ENCODE data around the gene ARSB. TPM values are rescaled to one million over a fixed set of nuclear protein-coding genes. Genes with fewer than 3 reads are reported as not detected.

ARSB gene
- total RNA-seq, 4 donors from 2014 or later: 4.2 to 10.7 (median 7.3) TPM

DNA sequence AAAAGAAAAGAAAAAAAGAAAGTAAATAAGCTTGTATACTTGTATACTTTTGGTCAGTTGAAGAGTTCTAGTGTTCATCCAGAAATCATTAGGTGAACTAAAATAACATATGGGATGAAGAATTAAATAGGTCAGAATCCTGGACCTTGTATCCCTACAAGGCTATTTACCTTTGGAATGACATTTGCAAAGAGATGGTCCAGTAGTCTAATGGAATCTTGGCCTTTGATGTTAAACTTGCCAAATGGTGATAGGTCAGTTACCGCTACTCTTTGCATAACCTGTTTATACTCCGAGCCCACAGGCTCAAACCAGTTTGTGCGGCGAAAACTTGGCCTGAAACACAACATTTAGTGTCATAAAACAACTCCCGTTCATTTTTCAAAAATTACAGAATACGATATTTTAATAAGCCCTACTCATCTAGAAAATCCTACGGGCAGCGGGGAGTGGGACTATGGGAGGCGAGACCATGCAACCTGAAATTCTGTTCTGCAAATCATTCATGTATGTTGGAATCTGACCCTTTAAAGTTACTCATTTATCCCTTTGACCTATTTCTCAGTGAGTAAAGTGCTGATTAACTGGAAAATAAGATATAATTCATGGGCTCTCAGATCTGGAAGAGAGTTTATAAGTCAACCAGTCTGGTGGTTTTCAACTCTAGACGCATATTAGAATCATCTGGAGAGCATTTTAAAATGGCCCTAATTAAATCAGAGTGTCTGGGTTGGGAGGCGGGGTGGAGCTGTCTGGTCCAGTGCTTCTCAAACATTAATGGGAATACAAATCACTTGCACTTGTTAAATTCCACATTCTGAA lies 45.8 kb upstream of the ARSB start:
- no peaks in the 10 kb centered on the region for H3K36me3 ChIP-seq
- H3K27ac ChIP-seq: no peak overlapping the region
- no peaks in the 10 kb centered on the region for H3K4me1 ChIP-seq
- no peaks in the 10 kb centered on the region for H3K27me3 ChIP-seq
- DNase-seq: no peak
- no peak overlapping the region for H3K4me3 ChIP-seq
- no peaks in the 10 kb centered on the region for H3K9me3 ChIP-seq
- TF ChIP-seq, protein P1, sequence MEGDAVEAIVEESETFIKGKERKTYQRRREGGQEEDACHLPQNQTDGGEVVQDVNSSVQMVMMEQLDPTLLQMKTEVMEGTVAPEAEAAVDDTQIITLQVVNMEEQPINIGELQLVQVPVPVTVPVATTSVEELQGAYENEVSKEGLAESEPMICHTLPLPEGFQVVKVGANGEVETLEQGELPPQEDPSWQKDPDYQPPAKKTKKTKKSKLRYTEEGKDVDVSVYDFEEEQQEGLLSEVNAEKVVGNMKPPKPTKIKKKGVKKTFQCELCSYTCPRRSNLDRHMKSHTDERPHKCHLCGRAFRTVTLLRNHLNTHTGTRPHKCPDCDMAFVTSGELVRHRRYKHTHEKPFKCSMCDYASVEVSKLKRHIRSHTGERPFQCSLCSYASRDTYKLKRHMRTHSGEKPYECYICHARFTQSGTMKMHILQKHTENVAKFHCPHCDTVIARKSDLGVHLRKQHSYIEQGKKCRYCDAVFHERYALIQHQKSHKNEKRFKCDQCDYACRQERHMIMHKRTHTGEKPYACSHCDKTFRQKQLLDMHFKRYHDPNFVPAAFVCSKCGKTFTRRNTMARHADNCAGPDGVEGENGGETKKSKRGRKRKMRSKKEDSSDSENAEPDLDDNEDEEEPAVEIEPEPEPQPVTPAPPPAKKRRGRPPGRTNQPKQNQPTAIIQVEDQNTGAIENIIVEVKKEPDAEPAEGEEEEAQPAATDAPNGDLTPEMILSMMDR (IDR thresholded peaks at IDR 0.05): no peak
- no peak for TF ChIP-seq POLR2A (IDR thresholded peaks at IDR 0.05)

DNA sequence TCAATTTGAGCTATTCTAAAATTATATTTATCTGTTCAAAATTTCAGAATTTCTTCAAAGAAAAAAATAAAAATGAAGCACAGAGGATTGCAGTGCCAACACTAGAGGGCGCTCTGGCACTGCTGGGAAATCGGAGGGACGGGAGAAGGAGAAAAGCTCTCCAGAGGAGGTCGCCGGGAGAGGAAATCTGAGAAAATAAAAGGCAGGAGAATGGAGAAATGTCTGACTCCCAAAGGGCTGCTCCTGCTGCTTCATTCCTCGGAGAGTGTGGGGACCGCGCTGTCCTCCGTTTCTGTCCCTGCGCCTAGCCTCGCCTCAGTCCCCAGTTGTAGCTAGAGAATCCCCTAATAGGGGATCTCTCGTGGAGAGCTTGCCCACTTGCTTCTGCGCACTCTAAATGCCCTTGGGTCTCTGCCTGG lies 40.0 kb upstream of the ARSB start:
- Histone ChIP-seq H3K27ac (no peak overlapping the region), H3K4me3 (peak overlapping the region in 2 of 4 donors; percentile 18 to 29), H3K4me1 (peaks cover 0 to 8% (median 0%) of the 10 kb centered on the region in 4 donors), H3K36me3 (no peaks in the 10 kb centered on the region), H3K9me3 (no peaks in the 10 kb centered on the region), H3K27me3 (no peaks in the 10 kb centered on the region)
- DNase-seq: peak in 2 of 3 donors; percentile 71 to 72
- TF ChIP-seq, protein P1 (IDR thresholded peaks at IDR 0.05): peak; percentile 43 to 92 (median 72)
- TF ChIP-seq POLR2A (IDR thresholded peaks at IDR 0.05): no peak

DNA sequence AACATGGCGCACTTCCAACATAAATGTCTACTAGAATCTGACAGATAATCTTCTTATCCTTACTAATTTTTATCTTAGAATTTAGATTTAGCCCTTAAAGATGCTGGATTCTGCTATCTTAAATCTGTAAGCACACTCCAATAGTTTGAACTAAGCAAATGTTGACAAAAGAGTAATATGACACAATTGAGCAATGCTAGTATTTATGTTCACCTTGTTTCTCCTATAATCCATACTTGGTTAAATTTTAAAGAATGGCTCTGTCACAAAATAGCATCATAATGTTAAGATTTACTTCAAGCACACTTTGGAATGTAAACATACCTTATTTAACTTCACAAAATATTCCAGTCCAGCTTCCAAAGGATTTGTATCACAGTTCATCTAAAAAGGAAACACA lies 38.8 kb upstream of the ARSB start:
- H3K27me3 ChIP-seq: no peaks in the 10 kb centered on the region
- H3K27ac ChIP-seq: no peak overlapping the region
- no peak for DNase-seq
- H3K9me3 ChIP-seq: no peaks in the 10 kb centered on the region
- no peak overlapping the region for H3K4me3 ChIP-seq
- H3K36me3 ChIP-seq: no peaks in the 10 kb centered on the region
- H3K4me1 ChIP-seq: peaks cover 0 to 8% (median 0%) of the 10 kb centered on the region in 4 donors
- TF ChIP-seq, protein P1 (IDR thresholded peaks at IDR 0.05): no peak
- no peak for TF ChIP-seq POLR2A (IDR thresholded peaks at IDR 0.05)

DNA sequence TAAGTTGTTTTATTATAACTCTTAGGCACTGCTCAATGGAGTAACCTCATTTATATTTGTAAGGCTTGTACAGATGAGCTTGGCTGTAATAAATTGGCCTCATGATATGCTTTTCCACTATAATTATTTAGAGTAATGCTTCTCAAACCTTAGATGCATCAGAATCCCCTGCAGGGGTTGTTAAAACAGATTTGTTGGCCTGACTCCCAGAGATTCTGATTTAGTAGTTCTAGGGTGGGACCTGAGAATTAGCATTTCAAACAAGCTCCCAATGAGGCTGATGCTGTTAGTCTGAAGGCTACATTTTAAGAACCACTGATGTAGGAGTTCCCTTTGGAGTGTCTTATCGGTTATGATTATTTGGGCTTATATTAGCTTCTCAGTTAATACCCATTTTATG lies 38.2 kb upstream of the ARSB start:
- no peak for DNase-seq
- Histone ChIP-seq H3K27me3 (no peaks in the 10 kb centered on the region), H3K9me3 (no peaks in the 10 kb centered on the region), H3K4me1 (peaks cover 0 to 8% (median 0%) of the 10 kb centered on the region in 4 donors), H3K36me3 (no peaks in the 10 kb centered on the region), H3K4me3 (no peak overlapping the region), H3K27ac (no peak overlapping the region)
- TF ChIP-seq, protein P1 (IDR thresholded peaks at IDR 0.05): no peak
- TF ChIP-seq POLR2A (IDR thresholded peaks at IDR 0.05): no peak

DNA sequence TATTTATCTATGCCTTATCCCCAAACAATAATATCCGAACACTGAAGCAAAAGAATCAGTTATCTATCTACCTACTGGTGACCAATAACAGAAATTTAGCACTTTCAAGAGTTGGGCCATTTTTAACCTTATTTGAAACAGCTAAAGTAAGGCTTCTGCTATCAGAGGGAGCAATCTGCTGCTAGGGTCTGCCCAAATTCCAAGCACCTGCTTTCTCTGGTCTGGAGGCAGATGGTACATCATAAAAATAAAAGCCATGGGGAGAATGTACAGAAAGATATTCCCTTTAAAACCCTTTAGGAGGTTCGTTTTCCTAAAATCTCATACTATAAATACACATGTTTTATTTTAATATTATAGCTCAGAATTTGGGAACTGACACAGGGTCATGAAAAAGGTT lies 37.7 kb upstream of the ARSB start:
- Histone ChIP-seq H3K4me1 (peaks cover 0 to 8% (median 0%) of the 10 kb centered on the region in 4 donors), H3K27me3 (no peaks in the 10 kb centered on the region), H3K27ac (no peak overlapping the region), H3K9me3 (no peaks in the 10 kb centered on the region), H3K4me3 (no peak overlapping the region), H3K36me3 (no peaks in the 10 kb centered on the region)
- no peak for DNase-seq
- TF ChIP-seq, protein P1 (IDR thresholded peaks at IDR 0.05): no peak
- TF ChIP-seq POLR2A (IDR thresholded peaks at IDR 0.05): no peak
